Thymus (tissue), 11 donors: ENCODE measurements around the gene INSL6. TPM values are rescaled to one million over a fixed set of nuclear protein-coding genes. Genes with fewer than 3 reads are reported as not detected.

Experiments used
- DNase-seq, 9 donors: peaks; one replicate each; pipeline ENCODE4 v3.0.0-alpha.2; 2013; ENCODE audit warnings: low spot score in 9 of 9, low read depth in 6 of 9, missing footprints in 1 of 9
- H3K27ac ChIP-seq, 2 donors: one replicate each; pipeline ENCODE4 v1.5.1; 2013; ENCODE audit warnings: control low read depth in 1 of 2, low read depth in 1 of 2, low read length in 1 of 2, mild to moderate bottlenecking in 1 of 2, moderate library complexity in 1 of 2
- H3K27me3 ChIP-seq, 2 donors: one replicate each; pipeline ENCODE4 v1.5.1; 2013; ENCODE audit warnings: low read length in 1 of 2; ENCODE audit not compliant: control insufficient read depth in 2 of 2, insufficient read depth in 1 of 2
- H3K36me3 ChIP-seq, 2 donors: one replicate each; pipeline ENCODE4 v1.5.1; 2013; ENCODE audit warnings: low read length in 1 of 2, mild to moderate bottlenecking in 1 of 2, moderate library complexity in 1 of 2; ENCODE audit not compliant: control insufficient read depth in 2 of 2, insufficient read depth in 2 of 2
- H3K4me1 ChIP-seq, 2 donors: one replicate each; pipeline ENCODE4 v1.5.1; 2013; ENCODE audit warnings: low read length in 2 of 2; ENCODE audit not compliant: control insufficient read depth in 2 of 2, insufficient read depth in 2 of 2
- H3K4me3 ChIP-seq, 2 donors: one replicate each; pipeline ENCODE4 v1.5.1; 2013; ENCODE audit warnings: low read length in 2 of 2, control low read depth in 1 of 2, mild to moderate bottlenecking in 1 of 2
- H3K9me3 ChIP-seq, 2 donors: one replicate each; pipeline ENCODE4 v1.5.1; 2013; ENCODE audit warnings: low read length in 1 of 2, mild to moderate bottlenecking in 1 of 2; ENCODE audit not compliant: control insufficient read depth in 2 of 2, insufficient read depth in 1 of 2
- WGBS: extraction: QIAGEN DNeasy Blood & Tissue Kit; methylation state at CpG from one replicate; pipeline ENCODE4 v1.1.7; 2013; 5-methylcytosine and 5-hydroxymethylcytosine counted together
- polyA plus RNA-seq: library from polyadenylated mRNA; stranded (reverse); fragments of 200-250 nt; gene quantifications from one replicate; pipeline ENCODE4 v1.2.3, GENCODE V29; 2013
- total RNA-seq: library from RNA; stranded (reverse); fragments of 120-200 nt; gene quantifications from one replicate; pipeline ENCODE4 v1.2.4, GENCODE V29; 2013
- donor health status: healthy.

INSL6 gene
- total and polyA plus RNA-seq, 2 donors: not detected

- Histone ChIP-seq H3K4me3 (no peak overlapping the region), H3K36me3 (peaks cover 5 to 11% of the 10 kb centered on the region in 2 donors), H3K27me3 (no peaks in the 10 kb centered on the region), H3K9me3 (peaks cover 2 to 33% of the 10 kb centered on the region in 2 donors), H3K27ac (no peak overlapping the region), H3K4me1 (no peaks in the 10 kb centered on the region)
- 98% methylated on average over 22 of the region's 22 CpGs for WGBS
- no peak for DNase-seq
Measured at GRCh38 chr9:5113994-5114748, 71.3 kb downstream of the INSL6 start.

Other genes with a start within 250 kb of the INSL6 start
- 11.2 TPM for gene JAK2, start 200.4 kb downstream of the INSL6 start, total RNA-seq
- gene JAK2, start 200.4 kb downstream of the INSL6 start, polyA plus RNA-seq: 13.9 TPM
- gene INSL4, start 45.8 kb upstream of the INSL6 start, total RNA-seq: 0.05 TPM
- gene INSL4, start 45.8 kb upstream of the INSL6 start, polyA plus RNA-seq: 0.18 TPM
- gene RLN2, start 119.1 kb upstream of the INSL6 start, total RNA-seq: 5.2 TPM
- gene RLN2, start 119.1 kb upstream of the INSL6 start, polyA plus RNA-seq: 3.1 TPM
- 3.6 TPM for gene RLN1, start 154.2 kb upstream of the INSL6 start, total RNA-seq
- 1.3 TPM for gene RLN1, start 154.2 kb upstream of the INSL6 start, polyA plus RNA-seq